NCI-H187 treated with DMSO at 0.1 percent for 48 hours (cell line): ENCODE results near the gene THAP4.
"Not testable (repeated sequence)": the region's sequence is repeated elsewhere in the genome, so short reads cannot be mapped to it uniquely, and the experiment has no call there.

Experiments
- DNase-seq: peaks from one replicate; lab custom pipeline; 2025; lab: John Stamatoyannopoulos, UW

The THAP4 gene

DNA sequence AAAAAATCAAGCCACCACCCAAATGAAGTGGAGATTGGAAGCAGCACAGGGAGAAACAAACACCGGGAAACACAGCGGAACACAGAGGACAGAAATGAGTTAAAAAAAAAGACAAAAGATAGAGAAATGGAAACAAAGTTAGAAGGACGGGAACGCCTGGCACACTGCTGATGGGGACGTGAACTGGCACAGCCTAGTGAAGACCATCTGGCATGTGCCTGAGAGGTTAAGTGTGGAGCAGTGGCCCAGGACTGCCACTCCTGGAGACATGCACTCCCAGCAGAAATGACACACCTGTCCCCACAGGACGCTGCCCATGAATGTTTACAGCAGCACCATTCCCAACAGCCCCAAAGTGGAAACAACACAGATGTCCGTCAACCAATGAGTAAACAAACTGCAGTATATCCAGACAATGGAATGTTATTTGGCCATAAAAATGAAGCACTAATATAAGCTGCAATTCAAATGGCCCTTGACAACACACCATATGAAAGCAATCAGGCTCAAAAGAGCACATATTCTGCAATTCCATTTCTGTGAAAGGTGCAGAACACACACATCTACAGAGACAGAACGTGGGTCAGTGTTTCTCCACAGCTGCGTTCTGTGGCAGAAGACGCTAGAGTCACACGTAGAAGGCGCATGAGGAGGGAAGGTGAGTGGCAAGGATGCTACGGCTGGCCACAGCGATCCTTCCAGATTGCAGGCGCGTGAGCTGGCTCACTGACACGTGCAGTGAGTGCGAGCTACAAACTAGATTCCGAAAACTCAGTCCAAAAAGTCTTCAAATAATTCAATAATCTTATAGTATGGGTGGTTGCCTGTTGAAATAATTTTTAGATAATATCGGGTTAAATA is 24.6 kb downstream of the THAP4 start:
- DNase-seq = no peak

- no peak for DNase-seq
Observed at GRCh38 chr2:241611062-241611461, 25.9 kb downstream of the THAP4 start.

DNA sequence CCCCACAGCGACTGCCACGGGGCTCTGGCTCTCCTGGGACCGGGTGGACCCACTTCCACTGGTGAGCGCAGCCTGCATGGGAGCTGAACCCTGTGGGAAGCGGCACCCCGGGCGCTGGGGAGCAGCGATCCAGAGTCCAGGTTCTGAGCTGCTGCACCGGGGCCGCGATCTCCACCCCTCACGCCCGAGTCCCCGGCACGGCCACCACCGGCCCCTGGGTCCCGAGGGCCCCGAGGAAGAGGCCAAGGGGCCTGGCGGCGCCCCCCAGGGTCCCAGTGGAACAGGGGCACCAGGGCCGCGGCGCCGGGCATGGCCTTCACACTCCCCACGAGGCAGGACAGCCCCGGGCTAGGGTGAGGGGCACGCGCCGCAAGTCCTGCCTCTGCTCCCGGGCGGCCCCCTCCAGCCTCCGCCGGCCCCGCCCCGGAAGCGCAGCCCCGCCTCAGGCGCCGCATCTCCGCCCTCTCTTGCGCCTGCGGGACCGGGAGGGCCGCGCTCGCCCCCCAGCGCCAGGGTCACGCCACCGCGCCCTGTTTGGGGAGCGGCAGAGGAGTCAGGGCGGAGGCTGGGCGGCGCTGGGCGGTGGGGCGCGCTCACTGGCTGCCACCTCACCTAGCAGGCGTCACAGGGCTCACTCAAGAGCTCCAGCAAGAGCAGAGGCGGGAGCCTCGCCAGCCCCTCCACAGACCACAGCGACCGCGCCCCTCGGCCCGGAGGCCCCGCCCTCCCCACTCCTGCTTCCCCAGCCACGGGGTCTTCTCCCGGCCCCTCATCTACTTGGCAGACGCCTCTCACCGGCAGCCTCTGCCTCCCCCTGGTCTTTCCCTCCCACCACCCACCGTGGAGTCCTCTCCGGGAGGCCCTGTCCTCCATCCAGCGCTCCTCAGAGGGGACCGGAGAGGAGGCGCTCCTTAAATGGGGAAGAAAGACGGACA is 26.8 kb downstream of the THAP4 start:
- no peak for DNase-seq

GRCh38 chr2:241608881-241609280 is 28.1 kb downstream of the THAP4 start:
- no peak for DNase-seq

DNA sequence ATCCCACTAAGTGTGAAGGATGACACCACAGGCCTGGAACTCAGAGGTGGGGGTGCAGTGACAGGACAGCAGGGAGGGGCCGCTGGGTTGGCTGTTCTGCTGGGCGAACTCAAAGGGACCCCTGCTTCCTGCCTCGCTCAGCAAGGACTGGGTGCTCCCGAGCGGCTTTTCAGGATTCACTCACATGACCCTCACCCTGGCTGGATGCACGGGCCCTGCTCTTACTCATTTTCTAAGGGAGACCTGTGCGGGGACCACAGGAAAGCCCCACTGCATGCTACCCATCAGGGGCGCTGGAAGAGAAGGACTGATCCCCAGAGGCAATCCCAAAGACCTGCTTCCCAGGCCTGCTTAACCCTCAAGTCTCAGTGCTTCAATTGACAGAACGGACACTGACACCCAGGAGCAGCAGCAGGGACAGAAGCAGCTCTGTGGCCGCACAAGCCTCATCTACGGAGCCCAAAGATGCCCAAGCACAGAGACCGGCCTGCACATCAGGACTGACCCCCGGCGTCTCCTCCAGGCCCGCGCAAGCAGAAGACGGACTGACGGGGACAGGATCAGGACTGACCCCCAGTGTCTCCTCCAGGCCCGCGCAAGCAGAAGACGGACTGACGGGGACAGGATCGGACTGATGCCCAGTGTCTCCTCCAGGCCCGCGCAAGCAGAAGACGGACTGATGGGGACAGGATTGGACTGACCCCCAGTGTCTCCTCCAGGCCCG is 29.6 kb downstream of the THAP4 start:
- no peak for DNase-seq

DNA sequence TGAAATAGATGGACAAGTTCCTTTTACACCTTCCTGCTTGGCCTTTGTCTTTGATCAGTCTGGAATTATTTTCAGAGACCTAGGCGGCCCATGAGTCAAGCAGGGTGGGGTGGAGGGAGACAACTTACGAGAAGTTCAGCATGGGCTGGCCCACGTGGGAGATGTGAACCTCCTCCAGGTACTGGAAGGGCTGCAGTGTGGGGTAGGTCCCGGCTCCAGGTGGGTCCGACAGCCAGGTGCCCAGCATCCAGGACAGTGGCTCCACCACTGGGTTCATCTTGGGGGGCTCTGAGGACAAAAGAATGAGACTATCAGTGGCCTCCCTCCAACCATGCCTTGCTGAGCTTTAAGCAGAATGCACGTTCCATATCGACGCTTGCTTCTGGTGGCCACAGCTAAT is 30.8 kb downstream of the THAP4 start:
- DNase-seq = no peak

DNA sequence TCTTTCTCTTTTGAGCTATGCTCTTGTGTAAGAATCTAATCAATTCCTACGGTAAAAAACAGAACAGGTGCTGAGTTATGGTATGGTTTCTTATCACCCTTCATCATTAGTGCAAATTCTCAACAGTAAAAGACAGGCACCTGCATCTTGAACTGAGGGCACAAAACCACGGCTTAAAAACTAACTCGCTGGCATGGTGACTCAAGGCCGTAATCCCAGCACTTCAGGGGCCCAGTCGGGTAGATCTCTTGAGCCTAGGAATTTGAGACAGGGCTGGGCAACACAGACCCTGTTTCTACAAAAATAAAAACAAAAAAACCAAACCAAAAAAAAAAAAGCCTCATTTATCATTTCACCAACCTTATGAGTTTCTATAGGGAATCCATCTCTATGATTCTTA is 33.3 kb downstream of the THAP4 start:
- no peak for DNase-seq

- no peak for DNase-seq
Observed at GRCh38 chr2:241602720-241603119, 34.2 kb downstream of the THAP4 start.

- DNase-seq = no peak
Observed at GRCh38 chr2:241601841-241602240, 35.1 kb downstream of the THAP4 start.

DNA sequence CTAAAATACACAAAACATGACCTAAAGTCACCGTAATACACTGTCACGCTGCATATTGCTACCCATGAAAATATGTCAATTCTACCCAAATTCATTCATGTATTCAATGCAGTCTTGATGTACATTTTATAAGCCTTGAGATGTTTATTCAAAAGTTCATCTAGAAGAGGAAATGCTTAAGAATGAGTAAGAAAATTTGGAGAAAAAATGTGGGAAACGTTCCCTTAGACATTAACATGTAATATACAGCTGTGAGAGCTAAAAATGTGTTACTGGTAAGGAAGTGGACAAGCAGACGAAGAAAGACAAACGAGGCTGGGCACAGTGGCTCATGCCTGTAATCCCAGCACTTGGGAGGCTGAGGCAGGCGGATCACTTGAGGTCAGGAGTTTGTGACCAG is 37.3 kb downstream of the THAP4 start:
- DNase-seq = no peak

- no peak for DNase-seq
Observed at GRCh38 chr2:241598487-241598886, 38.5 kb downstream of the THAP4 start.

GRCh38 chr2:241598061-241598460 is 38.9 kb downstream of the THAP4 start:
- DNase-seq = no peak

GRCh38 chr2:241597561-241597960 is 39.4 kb downstream of the THAP4 start:
- no peak for DNase-seq

DNA sequence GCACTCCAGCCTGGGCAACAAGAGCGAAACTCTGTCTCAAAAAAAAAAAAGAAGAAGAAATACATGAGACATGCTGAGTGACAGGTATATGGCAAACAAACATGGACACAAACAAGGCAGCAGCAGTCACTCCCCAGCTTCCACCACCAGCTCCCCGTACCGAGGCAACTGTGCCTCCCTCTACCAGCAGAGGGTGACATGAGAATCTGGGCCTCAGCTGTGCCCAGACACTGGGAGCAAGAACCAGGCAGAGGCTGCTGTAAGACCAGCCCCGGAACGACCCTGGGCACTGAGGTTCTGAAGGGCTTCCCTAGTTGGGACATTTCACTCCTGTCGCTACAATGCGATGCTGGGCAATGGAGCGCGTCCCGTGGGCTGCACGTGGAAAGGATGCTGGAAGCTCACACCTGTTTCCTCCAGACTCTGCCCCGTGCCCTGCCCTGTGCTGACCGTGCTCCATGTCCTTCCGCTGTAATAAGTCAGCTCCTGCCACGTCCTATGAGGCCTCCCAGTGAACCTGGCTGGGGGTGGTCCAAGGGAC is 41.3 kb downstream of the THAP4 start:
- DNase-seq = no peak

- DNase-seq = no peak
Observed at GRCh38 chr2:241593271-241593670, 43.7 kb downstream of the THAP4 start.

GRCh38 chr2:241592126-241592845 is 44.7 kb downstream of the THAP4 start:
- no peak for DNase-seq

DNA sequence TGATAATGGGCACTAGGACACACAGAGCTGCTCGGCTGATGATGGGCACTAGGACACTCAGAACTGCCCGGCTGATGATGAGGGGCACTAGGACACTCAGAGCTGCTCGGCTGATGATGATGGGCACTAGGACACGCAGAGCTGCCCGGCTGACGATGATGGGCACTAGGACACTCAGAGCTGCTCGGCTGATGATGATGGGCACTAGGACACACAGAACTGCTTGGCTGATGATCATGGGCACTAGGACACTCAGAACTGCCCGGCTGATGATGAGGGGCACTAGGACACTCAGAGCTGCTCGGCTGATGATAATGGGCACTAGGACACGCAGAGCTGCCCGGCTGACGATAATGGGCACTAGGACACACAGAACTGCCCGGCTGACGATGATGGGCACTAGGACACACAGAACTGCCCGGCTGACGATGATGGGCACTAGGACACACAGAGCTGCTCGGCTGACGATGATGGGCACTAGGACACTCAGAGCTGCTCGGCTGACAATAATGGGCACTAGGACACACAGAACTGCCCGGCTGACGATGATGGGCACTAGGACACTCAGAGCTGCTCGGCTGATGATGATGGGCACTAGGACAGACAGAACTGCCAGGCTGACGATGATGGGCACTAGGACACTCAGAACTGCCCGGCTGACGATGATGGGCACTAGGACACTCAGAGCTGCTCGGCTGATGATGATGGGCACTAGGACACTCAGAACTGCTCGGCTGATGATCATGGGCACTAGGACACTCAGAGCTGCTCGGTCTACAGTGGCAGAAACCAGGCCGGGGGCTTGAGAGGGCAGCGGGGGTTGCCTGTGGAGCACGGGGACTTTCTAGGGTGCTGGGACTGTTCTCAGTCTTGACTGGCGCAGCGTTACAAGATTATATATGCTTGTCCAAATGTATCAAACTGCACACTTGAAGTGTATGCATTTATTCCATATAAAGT is 46.2 kb downstream of the THAP4 start:
- DNase-seq = not testable (repeated sequence)

DNA sequence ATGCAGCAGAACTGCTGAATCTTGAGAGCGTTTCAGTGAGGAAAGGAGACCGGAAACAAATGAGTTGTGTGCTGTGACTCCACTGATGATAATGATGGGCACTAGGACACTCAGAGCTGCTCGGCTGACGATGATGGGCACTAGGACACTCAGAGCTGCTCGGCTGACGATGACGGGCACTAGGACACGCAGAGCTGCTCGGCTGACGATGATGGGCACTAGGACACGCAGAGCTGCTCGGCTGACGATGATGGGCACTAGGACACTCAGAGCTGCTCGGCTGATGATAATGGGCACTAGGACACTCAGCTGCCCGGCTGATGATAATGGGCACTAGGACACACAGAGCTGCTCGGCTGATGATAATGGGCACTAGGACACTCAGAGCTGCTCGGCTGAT is 47.1 kb downstream of the THAP4 start:
- not testable (repeated sequence) for DNase-seq

DNA sequence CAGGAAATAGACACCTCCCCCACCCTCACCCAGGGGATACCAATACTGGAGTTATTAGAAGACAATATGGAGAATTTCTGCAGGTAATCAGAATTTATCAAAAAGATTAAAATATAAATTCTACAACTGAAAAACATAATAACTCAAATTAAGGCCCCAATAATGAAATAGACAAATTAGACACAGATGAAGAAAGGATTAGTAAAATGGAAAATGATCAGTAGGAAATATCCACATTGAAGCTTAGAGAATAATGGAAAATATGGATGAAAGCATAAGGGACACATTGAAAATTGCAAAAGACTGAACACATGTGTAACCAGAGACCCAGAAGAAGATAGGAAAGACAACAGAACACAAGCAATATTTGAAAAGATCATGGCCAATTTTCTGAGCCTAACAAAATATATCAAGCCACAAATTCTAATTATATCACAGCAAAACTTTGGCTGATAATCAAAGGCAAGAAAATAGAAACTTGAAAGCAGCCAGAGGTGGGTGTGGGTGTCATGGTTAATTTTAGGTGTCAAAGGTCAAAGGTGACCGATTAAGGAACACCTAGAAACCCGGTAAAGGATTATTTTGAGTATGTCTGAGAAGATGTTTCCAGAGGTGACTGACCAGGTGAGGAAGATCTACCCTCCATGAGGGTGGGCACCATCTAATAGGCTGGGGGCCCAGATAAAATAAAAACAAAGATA is 50.2 kb downstream of the THAP4 start:
- no peak for DNase-seq

GRCh38 chr2:241584436-241584835 is 52.5 kb downstream of the THAP4 start:
- no peak for DNase-seq
